BE2C (cell line): ENCODE data around the gene LST1.

Source experiments
- DNase-seq: peaks from one replicate; pipeline ENCODE4 v3.0.0-alpha.2; 2020
- H3K27me3 ChIP-seq: fragments of 250-450 bp; sonication (Bioruptor Pico); 2 replicates; pipeline ENCODE4 v1.5.1; 2020; ENCODE audit warnings: mild to moderate bottlenecking
- H3K36me3 ChIP-seq: fragments of 250-450 bp; sonication (Bioruptor Pico); 2 replicates; pipeline ENCODE4 v1.5.1; 2020; ENCODE audit warnings: mild to moderate bottlenecking
- H3K4me1 ChIP-seq: fragments of 250-450 bp; sonication (Bioruptor Pico); 2 replicates; pipeline ENCODE4 v1.5.1; 2020
- H3K4me3 ChIP-seq: 2 replicates; pipeline ENCODE4 v1.5.1; 2011; ENCODE audit warnings: low read depth, low read length
- H3K9me3 ChIP-seq: fragments of 250-450 bp; sonication (Bioruptor Pico); 2 replicates; pipeline ENCODE4 v1.5.1; 2020
- TF ChIP-seq, protein P1 (sequence below): IDR thresholded peaks from 2 replicates; pipeline ENCODE4 v1.5.1; 2012; ENCODE audit warnings: mild to moderate bottlenecking, low read depth, low read length

Gene LST1

DNA sequence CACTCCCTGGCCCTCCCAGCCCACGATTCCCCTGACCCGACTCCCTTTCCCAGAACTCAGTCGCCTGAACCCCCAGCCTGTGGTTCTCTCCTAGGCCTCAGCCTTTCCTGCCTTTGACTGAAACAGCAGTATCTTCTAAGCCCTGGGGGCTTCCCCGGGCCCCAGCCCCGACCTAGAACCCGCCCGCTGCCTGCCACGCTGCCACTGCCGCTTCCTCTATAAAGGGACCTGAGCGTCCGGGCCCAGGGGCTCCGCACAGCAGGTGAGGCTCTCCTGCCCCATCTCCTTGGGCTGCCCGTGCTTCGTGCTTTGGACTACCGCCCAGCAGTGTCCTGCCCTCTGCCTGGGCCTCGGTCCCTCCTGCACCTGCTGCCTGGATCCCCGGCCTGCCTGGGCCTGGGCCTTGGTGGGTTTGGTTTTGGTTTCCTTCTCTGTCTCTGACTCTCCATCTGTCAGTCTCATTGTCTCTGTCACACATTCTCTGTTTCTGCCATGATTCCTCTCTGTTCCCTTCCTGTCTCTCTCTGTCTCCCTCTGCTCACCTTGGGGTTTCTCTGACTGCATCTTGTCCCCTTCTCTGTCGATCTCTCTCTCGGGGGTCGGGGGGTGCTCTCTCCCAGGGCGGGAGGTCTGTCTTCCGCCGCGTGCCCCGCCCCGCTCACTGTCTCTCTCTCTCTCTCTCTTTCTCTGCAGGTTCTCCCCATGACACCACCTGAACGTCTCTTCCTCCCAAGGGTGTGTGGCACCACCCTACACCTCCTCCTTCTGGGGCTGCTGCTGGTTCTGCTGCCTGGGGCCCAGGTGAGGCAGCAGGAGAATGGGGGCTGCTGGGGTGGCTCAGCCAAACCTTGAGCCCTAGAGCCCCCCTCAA lies 13.8 kb upstream of the LST1 start, which contains the start of gene LTA:
Gene LTA, plus strand, starts transcription at position 249 of the 871 bp plus-strand sequence. Its CDS starts 454 bp downstream, at position 703.
- H3K4me3 ChIP-seq: no peak within 1 kb of the TSS
- no peak for DNase-seq

DNA sequence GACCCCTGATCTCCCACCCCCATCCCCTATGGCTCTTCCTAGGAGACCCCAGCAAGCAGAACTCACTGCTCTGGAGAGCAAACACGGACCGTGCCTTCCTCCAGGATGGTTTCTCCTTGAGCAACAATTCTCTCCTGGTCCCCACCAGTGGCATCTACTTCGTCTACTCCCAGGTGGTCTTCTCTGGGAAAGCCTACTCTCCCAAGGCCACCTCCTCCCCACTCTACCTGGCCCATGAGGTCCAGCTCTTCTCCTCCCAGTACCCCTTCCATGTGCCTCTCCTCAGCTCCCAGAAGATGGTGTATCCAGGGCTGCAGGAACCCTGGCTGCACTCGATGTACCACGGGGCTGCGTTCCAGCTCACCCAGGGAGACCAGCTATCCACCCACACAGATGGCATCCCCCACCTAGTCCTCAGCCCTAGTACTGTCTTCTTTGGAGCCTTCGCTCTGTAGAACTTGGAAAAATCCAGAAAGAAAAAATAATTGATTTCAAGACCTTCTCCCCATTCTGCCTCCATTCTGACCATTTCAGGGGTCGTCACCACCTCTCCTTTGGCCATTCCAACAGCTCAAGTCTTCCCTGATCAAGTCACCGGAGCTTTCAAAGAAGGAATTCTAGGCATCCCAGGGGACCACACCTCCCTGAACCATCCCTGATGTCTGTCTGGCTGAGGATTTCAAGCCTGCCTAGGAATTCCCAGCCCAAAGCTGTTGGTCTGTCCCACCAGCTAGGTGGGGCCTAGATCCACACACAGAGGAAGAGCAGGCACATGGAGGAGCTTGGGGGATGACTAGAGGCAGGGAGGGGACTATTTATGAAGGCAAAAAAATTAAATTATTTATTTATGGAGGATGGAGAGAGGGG lies 12.6 kb upstream of the LST1 start:
- H3K36me3 ChIP-seq: no peaks in the 10 kb centered on the region
- DNase-seq: no peak
- H3K9me3 ChIP-seq: no peaks in the 10 kb centered on the region
- peaks cover 6% of the 10 kb centered on the region; the same call in 1 of the 2 replicates for H3K4me1 ChIP-seq
- no peaks in the 10 kb centered on the region; the same call in 1 of the 2 replicates for H3K27me3 ChIP-seq
- no peak overlapping the region for H3K4me3 ChIP-seq
- TF ChIP-seq, protein P1, sequence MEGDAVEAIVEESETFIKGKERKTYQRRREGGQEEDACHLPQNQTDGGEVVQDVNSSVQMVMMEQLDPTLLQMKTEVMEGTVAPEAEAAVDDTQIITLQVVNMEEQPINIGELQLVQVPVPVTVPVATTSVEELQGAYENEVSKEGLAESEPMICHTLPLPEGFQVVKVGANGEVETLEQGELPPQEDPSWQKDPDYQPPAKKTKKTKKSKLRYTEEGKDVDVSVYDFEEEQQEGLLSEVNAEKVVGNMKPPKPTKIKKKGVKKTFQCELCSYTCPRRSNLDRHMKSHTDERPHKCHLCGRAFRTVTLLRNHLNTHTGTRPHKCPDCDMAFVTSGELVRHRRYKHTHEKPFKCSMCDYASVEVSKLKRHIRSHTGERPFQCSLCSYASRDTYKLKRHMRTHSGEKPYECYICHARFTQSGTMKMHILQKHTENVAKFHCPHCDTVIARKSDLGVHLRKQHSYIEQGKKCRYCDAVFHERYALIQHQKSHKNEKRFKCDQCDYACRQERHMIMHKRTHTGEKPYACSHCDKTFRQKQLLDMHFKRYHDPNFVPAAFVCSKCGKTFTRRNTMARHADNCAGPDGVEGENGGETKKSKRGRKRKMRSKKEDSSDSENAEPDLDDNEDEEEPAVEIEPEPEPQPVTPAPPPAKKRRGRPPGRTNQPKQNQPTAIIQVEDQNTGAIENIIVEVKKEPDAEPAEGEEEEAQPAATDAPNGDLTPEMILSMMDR: no peak

More for the DNA sequence above, 13.8 kb upstream of the LST1 start, which contains the start of gene LTA:
- H3K9me3 ChIP-seq: no peaks in the 10 kb centered on the region
- TF ChIP-seq, protein P1: no peak
- H3K4me1 ChIP-seq: peaks cover 6% of the 10 kb centered on the region; the same call in 1 of the 2 replicates
- H3K27me3 ChIP-seq: no peaks in the 10 kb centered on the region; the same call in 1 of the 2 replicates
- no peaks in the 10 kb centered on the region for H3K36me3 ChIP-seq

DNA sequence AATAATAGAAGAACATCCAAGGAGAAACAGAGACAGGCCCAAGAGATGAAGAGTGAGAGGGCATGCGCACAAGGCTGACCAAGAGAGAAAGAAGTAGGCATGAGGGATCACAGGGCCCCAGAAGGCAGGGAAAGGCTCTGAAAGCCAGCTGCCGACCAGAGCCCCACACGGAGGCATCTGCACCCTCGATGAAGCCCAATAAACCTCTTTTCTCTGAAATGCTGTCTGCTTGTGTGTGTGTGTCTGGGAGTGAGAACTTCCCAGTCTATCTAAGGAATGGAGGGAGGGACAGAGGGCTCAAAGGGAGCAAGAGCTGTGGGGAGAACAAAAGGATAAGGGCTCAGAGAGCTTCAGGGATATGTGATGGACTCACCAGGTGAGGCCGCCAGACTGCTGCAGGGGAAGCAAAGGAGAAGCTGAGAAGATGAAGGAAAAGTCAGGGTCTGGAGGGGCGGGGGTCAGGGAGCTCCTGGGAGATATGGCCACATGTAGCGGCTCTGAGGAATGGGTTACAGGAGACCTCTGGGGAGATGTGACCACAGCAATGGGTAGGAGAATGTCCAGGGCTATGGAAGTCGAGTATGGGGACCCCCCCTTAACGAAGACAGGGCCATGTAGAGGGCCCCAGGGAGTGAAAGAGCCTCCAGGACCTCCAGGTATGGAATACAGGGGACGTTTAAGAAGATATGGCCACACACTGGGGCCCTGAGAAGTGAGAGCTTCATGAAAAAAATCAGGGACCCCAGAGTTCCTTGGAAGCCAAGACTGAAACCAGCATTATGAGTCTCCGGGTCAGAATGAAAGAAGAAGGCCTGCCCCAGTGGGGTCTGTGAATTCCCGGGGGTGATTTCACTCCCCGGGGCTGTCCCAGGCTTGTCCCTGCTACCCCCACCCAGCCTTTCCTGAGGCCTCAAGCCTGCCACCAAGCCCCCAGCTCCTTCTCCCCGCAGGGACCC lies 11.7 kb upstream of the LST1 start:
- TF ChIP-seq, protein P1: no peak
- H3K4me1 ChIP-seq: peaks cover 6% of the 10 kb centered on the region; the same call in 1 of the 2 replicates
- no peaks in the 10 kb centered on the region for H3K36me3 ChIP-seq
- H3K27me3 ChIP-seq: no peaks in the 10 kb centered on the region
- H3K9me3 ChIP-seq: no peaks in the 10 kb centered on the region
- H3K4me3 ChIP-seq: no peak overlapping the region
- no peak for DNase-seq

DNA sequence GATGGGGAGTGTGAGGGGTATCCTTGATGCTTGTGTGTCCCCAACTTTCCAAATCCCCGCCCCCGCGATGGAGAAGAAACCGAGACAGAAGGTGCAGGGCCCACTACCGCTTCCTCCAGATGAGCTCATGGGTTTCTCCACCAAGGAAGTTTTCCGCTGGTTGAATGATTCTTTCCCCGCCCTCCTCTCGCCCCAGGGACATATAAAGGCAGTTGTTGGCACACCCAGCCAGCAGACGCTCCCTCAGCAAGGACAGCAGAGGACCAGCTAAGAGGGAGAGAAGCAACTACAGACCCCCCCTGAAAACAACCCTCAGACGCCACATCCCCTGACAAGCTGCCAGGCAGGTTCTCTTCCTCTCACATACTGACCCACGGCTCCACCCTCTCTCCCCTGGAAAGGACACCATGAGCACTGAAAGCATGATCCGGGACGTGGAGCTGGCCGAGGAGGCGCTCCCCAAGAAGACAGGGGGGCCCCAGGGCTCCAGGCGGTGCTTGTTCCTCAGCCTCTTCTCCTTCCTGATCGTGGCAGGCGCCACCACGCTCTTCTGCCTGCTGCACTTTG lies 10.7 kb upstream of the LST1 start, which contains the start of gene TNF:
Gene TNF, plus strand, starts transcription at position 231 of the 567 bp plus-strand sequence. Its CDS starts 177 bp downstream, at position 408.
- H3K36me3 ChIP-seq: no peaks in the 10 kb centered on the region
- TF ChIP-seq, protein P1: no peak
- no peak for DNase-seq
- H3K4me3 ChIP-seq: no peak within 1 kb of the TSS
- H3K4me1 ChIP-seq: peaks cover 6% of the 10 kb centered on the region; the same call in 1 of the 2 replicates
- H3K9me3 ChIP-seq: no peaks in the 10 kb centered on the region
- H3K27me3 ChIP-seq: no peaks in the 10 kb centered on the region

DNA sequence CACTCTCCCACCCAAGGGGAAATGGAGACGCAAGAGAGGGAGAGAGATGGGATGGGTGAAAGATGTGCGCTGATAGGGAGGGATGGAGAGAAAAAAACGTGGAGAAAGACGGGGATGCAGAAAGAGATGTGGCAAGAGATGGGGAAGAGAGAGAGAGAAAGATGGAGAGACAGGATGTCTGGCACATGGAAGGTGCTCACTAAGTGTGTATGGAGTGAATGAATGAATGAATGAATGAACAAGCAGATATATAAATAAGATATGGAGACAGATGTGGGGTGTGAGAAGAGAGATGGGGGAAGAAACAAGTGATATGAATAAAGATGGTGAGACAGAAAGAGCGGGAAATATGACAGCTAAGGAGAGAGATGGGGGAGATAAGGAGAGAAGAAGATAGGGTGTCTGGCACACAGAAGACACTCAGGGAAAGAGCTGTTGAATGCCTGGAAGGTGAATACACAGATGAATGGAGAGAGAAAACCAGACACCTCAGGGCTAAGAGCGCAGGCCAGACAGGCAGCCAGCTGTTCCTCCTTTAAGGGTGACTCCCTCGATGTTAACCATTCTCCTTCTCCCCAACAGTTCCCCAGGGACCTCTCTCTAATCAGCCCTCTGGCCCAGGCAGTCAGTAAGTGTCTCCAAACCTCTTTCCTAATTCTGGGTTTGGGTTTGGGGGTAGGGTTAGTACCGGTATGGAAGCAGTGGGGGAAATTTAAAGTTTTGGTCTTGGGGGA lies 10.0 kb upstream of the LST1 start:
- no peaks in the 10 kb centered on the region for H3K27me3 ChIP-seq
- peaks cover 6% of the 10 kb centered on the region; the same call in 1 of the 2 replicates for H3K4me1 ChIP-seq
- no peaks in the 10 kb centered on the region for H3K36me3 ChIP-seq
- TF ChIP-seq, protein P1: no peak
- no peak for DNase-seq
- no peaks in the 10 kb centered on the region for H3K9me3 ChIP-seq
- H3K4me3 ChIP-seq: no peak overlapping the region
